Caco-2 (cell line): ENCODE measurements around the gene CFAP119. TPM values are rescaled to one million over a fixed set of nuclear protein-coding genes. Genes with fewer than 3 reads are reported as not detected.

ENCODE experiments used
- BruUV-seq: library from RNA; stranded (reverse); fragments of 400-500 nt; replicated peaks from 2 replicates; lab custom pipeline; 2021; lab: Mats Ljungman, UMichigan
- CTCF ChIA-PET: fragments of 300-600 bp; sonication (Branson Sonifier 250); formaldehyde crosslinking; loops from one replicate; lab custom pipeline; 2022; ENCODE audit warnings: antibody characterized with exemption; lab: Charles Lee
- POLR2A ChIA-PET: fragments of 300-600 bp; sonication (Branson Sonifier 250); formaldehyde crosslinking; loops from one replicate; lab custom pipeline; 2022; ENCODE audit warnings: antibody characterized with exemption; lab: Charles Lee
- DNase-seq, 2 experiments: peaks; one replicate each; pipeline versions ENCODE4 v3.0.0 to v3.0.0-alpha.2; 2020 to 2022
- H3K27me3 ChIP-seq: replicated peaks from 2 replicates; pipeline ENCODE4 v1.6.0; 2011; ENCODE audit warnings: low read length; ENCODE audit not compliant: control insufficient read depth, insufficient read depth
- H3K36me3 ChIP-seq: 2 replicates; pipeline ENCODE4 v1.5.1; 2011; ENCODE audit warnings: low read length; ENCODE audit not compliant: control insufficient read depth, insufficient read depth
- H3K4me1 ChIP-seq: fragments of 250-450 bp; sonication (Bioruptor Pico); 2 replicates; pipeline ENCODE4 v1.5.1; 2020; ENCODE audit warnings: mild to moderate bottlenecking
- H3K4me3 ChIP-seq: 2 replicates; pipeline ENCODE4 v1.5.1; 2011; ENCODE audit warnings: low read depth, mild to moderate bottlenecking, control low read depth, low read length
- H3K9me3 ChIP-seq: fragments of 250-450 bp; sonication (Bioruptor Pico); 2 replicates; pipeline ENCODE4 v1.5.1; 2020; ENCODE audit warnings: mild to moderate bottlenecking, moderate library complexity
- H3K27ac Mint-ChIP-seq: one replicate; pipeline ENCODE4 v1.8.0; 2022; ENCODE audit warnings: mixed read lengths; ENCODE audit not compliant: unreplicated experiment
- H3K27me3 Mint-ChIP-seq: one replicate; pipeline ENCODE4 v1.8.0; 2022; ENCODE audit warnings: mixed read lengths; ENCODE audit not compliant: insufficient read depth, unreplicated experiment
- H3K36me3 Mint-ChIP-seq: one replicate; pipeline ENCODE4 v1.8.0; 2022; ENCODE audit warnings: mild to moderate bottlenecking, mixed read lengths; ENCODE audit not compliant: insufficient read depth, unreplicated experiment
- H3K4me1 Mint-ChIP-seq: one replicate; pipeline ENCODE4 v1.8.0; 2022; ENCODE audit warnings: low read depth, mixed read lengths; ENCODE audit not compliant: unreplicated experiment
- H3K4me3 Mint-ChIP-seq: one replicate; pipeline ENCODE4 v1.8.0; 2022; ENCODE audit warnings: mild to moderate bottlenecking, moderate library complexity, mixed read lengths; ENCODE audit not compliant: unreplicated experiment
- H3K9me3 Mint-ChIP-seq: one replicate; pipeline ENCODE4 v1.8.0; 2022; ENCODE audit warnings: mixed read lengths; ENCODE audit not compliant: unreplicated experiment
- CTCF ChIP-seq, 2 experiments: fragments of 200-600 bp in 1 of 2; IDR thresholded peaks; 1 replicate in 1 of 2; 2 replicates in 1 of 2; pipeline versions ENCODE4 v1.5.1 to v1.8.0; 2011 to 2022; ENCODE audit warnings: antibody characterized with exemption in 1 of 2, control low read depth in 1 of 2, inconsistent platforms in 1 of 2, low read depth in 1 of 2, low read length in 1 of 2, mild to moderate bottlenecking in 1 of 2, moderate library complexity in 1 of 2; ENCODE audit not compliant: insufficient read depth in 1 of 2, severe bottlenecking in 1 of 2, unreplicated experiment in 1 of 2
- intact Hi-C: fragments of 100-400 bp; cut with micrococcal nuclease; formaldehyde crosslinking; loops from one replicate; pipeline ENCODE4 v1.10.0; 2022; ENCODE audit not compliant: unreplicated experiment
- total RNA-seq: library from RNA; stranded (reverse); gene quantifications from 2 replicates; pipeline ENCODE4 v1.2.3, GENCODE V29; 2022

Gene CFAP119
- total RNA-seq, 1 experiment from 2014 or later = 4.0 TPM

- Histone ChIP-seq H3K27me3 (no peaks in the 10 kb centered on the region), H3K9me3 (no peaks in the 10 kb centered on the region), H3K4me1 (peaks cover 11% of the 10 kb centered on the region; the same call in 1 of the 2 replicates), H3K36me3 (no peaks in the 10 kb centered on the region), H3K4me3 (no peak overlapping the region)
- BruUV-seq = no TSS peak
- Mint-ChIP-seq H3K27ac (no peak overlapping the region), H3K4me3 (no peak overlapping the region), H3K9me3 (no peaks in the 10 kb centered on the region), H3K4me1 (no peaks in the 10 kb centered on the region), H3K27me3 (no peaks in the 10 kb centered on the region), H3K36me3 (no peaks in the 10 kb centered on the region)
- intact Hi-C loops = no loop called here
- CTCF ChIA-PET = no interaction called here
- DNase-seq = no peak
- POLR2A ChIA-PET = no interaction called here
- TF ChIP-seq CTCF (IDR thresholded peaks at IDR 0.05; ENCODE audit: insufficient read depth in 1 of 2, low read depth in 1 of 2, low read length in 1 of 2, severe bottlenecking in 1 of 2, unreplicated experiment in 1 of 2) = no peak
These were observed 46.3 kb upstream of the CFAP119 start for GRCh38 chr16:30808146-30808545.

DNA sequence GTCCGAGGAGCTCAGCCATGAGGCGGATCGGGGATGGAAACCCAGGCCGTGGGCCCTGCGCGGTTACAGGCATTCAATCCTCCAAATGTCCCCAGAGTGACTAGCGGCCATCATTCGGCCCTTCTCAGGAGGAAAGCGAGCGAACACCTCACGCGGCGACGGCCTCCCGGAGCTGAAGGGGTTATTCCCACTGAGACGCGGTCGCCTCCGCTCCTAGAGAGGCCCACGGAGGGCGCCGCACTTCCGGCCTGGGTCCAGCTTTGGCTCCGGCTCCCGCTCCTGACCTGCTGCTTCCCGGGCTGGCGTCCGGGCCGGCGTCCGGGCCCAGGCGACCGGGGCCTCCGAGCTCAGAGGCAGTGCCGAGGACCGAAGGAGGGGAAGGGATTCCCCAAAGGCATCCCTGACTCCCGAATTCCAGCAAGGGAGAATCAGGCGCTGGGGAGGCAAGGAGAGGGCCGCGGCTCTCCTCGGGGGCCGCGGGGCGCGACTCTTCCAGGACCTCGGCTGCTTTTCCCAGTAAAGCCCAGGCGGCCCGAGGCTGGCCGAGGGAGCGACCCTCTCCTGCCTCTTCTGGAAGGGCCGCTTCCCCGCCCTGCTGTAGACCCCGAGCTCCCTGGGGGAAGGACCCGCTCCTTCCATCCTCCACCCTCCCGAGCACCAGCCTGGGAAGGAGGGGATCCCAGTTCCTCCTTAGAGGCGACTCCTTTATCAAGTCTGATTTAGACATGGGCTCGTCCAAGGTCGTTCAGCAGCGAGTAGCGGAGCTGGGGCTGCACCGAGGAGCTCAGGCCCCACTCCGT, 43.7 kb upstream of the CFAP119 start:
- no peak for TF ChIP-seq CTCF (IDR thresholded peaks at IDR 0.05; ENCODE audit: insufficient read depth in 1 of 2, low read depth in 1 of 2, low read length in 1 of 2, severe bottlenecking in 1 of 2, unreplicated experiment in 1 of 2)
- Mint-ChIP-seq H3K27me3 (no peaks in the 10 kb centered on the region), H3K27ac (peak overlapping the region; percentile 88), H3K4me1 (no peaks in the 10 kb centered on the region), H3K36me3 (no peaks in the 10 kb centered on the region), H3K4me3 (peak overlapping the region; percentile 84), H3K9me3 (no peaks in the 10 kb centered on the region)
- peaks cover 11% of the 10 kb centered on the region; the same call in 1 of the 2 replicates for H3K4me1 ChIP-seq
- CTCF ChIA-PET = interaction anchor here (1.0 to 2.0 kb wide), 6 partner anchors 8 to 39 kb away, joined by 3 to 13 read pairs (median 6); partner anchors contain the start of gene ZNF629
- peak; percentile 85 to 88 for DNase-seq
- H3K36me3 ChIP-seq = no peaks in the 10 kb centered on the region
- H3K4me3 ChIP-seq = peak overlapping the region; percentile 73
- no peaks in the 10 kb centered on the region for H3K27me3 ChIP-seq
- POLR2A ChIA-PET = interaction anchor here (0.6 to 1.8 kb wide), 13 partner anchors 9 to 646 kb away, joined by 3 to 16 read pairs (median 4); partner anchors contain the start of genes PHKG2 and ZNF629
- BruUV-seq = no TSS peak
- no peaks in the 10 kb centered on the region for H3K9me3 ChIP-seq
- intact Hi-C loops = loop anchor here (1.0 kb wide), 1 partner anchor 18 kb away; the partner anchor contains the start of gene ZNF629

- ChIA-PET CTCF (interaction anchor here (1.0 to 2.0 kb wide), 5 partner anchors 9 to 40 kb away, joined by 3 to 13 read pairs (median 8); partner anchors contain the start of gene ZNF629), POLR2A (interaction anchor here (0.6 to 1.8 kb wide), 12 partner anchors 9 to 646 kb away, joined by 3 to 16 read pairs (median 4); partner anchors contain the start of gene ZNF629)
- no peak for TF ChIP-seq CTCF (IDR thresholded peaks at IDR 0.05; ENCODE audit: insufficient read depth in 1 of 2, low read depth in 1 of 2, low read length in 1 of 2, severe bottlenecking in 1 of 2, unreplicated experiment in 1 of 2)
- Mint-ChIP-seq H3K27me3 (no peaks in the 10 kb centered on the region), H3K4me1 (no peaks in the 10 kb centered on the region), H3K9me3 (no peaks in the 10 kb centered on the region), H3K27ac (peak overlapping the region; percentile 65), H3K4me3 (peak overlapping the region; percentile 84), H3K36me3 (no peaks in the 10 kb centered on the region)
- H3K4me3 ChIP-seq = peak overlapping the region; percentile 73
- no peaks in the 10 kb centered on the region for H3K9me3 ChIP-seq
- no peaks in the 10 kb centered on the region for H3K27me3 ChIP-seq
- no TSS peak for BruUV-seq
- peaks cover 11% of the 10 kb centered on the region; the same call in 1 of the 2 replicates for H3K4me1 ChIP-seq
- H3K36me3 ChIP-seq = no peaks in the 10 kb centered on the region
- no peak for DNase-seq
- intact Hi-C loops = loop anchor here (1.0 kb wide), 1 partner anchor 18 kb away; the partner anchor contains the start of gene ZNF629
These were observed 43.2 kb upstream of the CFAP119 start for GRCh38 chr16:30805056-30805369.
